Smooth muscle cell (in vitro differentiated cells): ENCODE measurements around the gene VTCN1. TPM values are rescaled to one million over a fixed set of nuclear protein-coding genes. Genes with fewer than 3 reads are reported as not detected.

Experiments
- DNase-seq: peaks from one replicate; lab custom pipeline; 2025; ENCODE audit not compliant: unreplicated experiment; lab: John Stamatoyannopoulos, UW
- H2AFZ ChIP-seq: fragments of 200-600 bp; sonication (generic); 2 replicates; pipeline ENCODE4 v1.6.0; 2016; ENCODE audit warnings: antibody characterized with exemption, low read depth, mild to moderate bottlenecking
- H3F3A ChIP-seq: fragments of 200-600 bp; sonication (generic); 2 replicates; pipeline ENCODE4 v1.6.0; 2017; ENCODE audit warnings: antibody characterized with exemption, low read depth
- H3K27ac ChIP-seq: fragments of 200-600 bp; sonication (generic); 2 replicates; pipeline ENCODE4 v1.5.1; 2016; ENCODE audit warnings: low read depth, mild to moderate bottlenecking
- H3K27me3 ChIP-seq: fragments of 200-600 bp; sonication (generic); 2 replicates; pipeline ENCODE4 v1.6.1; 2016; ENCODE audit warnings: low read depth, mild to moderate bottlenecking
- H3K36me3 ChIP-seq: fragments of 200-600 bp; sonication (generic); 2 replicates; pipeline ENCODE4 v1.5.1; 2016; ENCODE audit warnings: low read depth
- H3K4me1 ChIP-seq: fragments of 200-600 bp; sonication (generic); 2 replicates; pipeline ENCODE4 v1.5.1; 2016; ENCODE audit warnings: low read depth
- H3K4me2 ChIP-seq: fragments of 200-600 bp; sonication (generic); 2 replicates; pipeline ENCODE4 v1.6.0; 2016; ENCODE audit warnings: mild to moderate bottlenecking
- H3K4me3 ChIP-seq: fragments of 200-600 bp; sonication (generic); 2 replicates; pipeline ENCODE4 v1.5.1; 2016; ENCODE audit warnings: mild to moderate bottlenecking
- H3K79me2 ChIP-seq: fragments of 200-600 bp; sonication (generic); 2 replicates; pipeline ENCODE4 v1.6.0; 2016; ENCODE audit warnings: low read depth, mild to moderate bottlenecking
- H3K9ac ChIP-seq: fragments of 200-600 bp; sonication (generic); 2 replicates; pipeline ENCODE4 v1.6.0; 2016; ENCODE audit warnings: low read depth
- H3K9me3 ChIP-seq: fragments of 200-600 bp; sonication (generic); replicated peaks from 2 replicates; pipeline ENCODE4 v1.5.1; 2016; ENCODE audit warnings: low read depth
- H4K20me1 ChIP-seq: fragments of 200-600 bp; sonication (generic); 2 replicates; pipeline ENCODE4 v1.6.0; 2016; ENCODE audit warnings: low read depth
- CTCF ChIP-seq: fragments of 200-600 bp; sonication (generic); IDR thresholded peaks from 2 replicates; pipeline ENCODE4 v1.5.1; 2017; ENCODE audit warnings: borderline replicate concordance, mild to moderate bottlenecking, antibody characterized with exemption; ENCODE audit not compliant: insufficient read depth, poor library complexity, severe bottlenecking
- WGBS: methylation state at CpG from one replicate; pipeline ENCODE4 v1.1.7; 2016; ENCODE audit warnings: low lambda C conversion rate; 5-methylcytosine and 5-hydroxymethylcytosine counted together
- polyA plus RNA-seq: library from polyadenylated mRNA; unstranded; fragments of >200 nt; fragmentation: Nextera tagmentation; extraction: Ambion mirVana; gene quantifications from 2 replicates; pipeline ENCODE4 v1.2.1, GENCODE V29; 2016
- total RNA-seq: library from RNA; depleted of rRNA; stranded (reverse); fragments of >200 nt; gene quantifications from 2 replicates; pipeline ENCODE4 v1.2.3, GENCODE V29; 2014

Gene VTCN1
- total and polyA plus RNA-seq, 2 experiments from 2014 or later = 7.1 to 33.0 TPM

DNA sequence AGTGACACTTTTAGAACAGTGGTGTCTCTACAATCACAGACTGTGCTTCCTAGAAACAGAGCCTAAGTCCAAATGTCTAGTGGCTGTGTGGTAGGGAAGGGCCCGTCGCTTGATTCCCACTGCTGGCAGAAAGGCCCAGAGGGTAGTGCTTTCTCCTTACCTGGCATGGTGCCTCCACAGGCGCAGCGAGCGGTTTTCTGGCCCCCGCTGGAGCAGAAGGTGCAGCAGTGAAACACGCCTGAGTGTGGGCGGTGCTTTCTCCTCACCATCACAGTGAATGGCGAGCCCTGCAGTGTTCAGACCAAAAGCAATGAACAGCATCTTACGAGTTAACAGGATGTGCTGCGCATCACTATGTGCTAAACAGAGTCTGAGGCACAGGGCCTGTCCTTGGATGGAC is 97.5 kb downstream of the VTCN1 start:
- Histone ChIP-seq H3K9me3 (no peaks in the 10 kb centered on the region), H3K4me3 (no peak overlapping the region), H3K27ac (no peak overlapping the region), H2AFZ (no peak overlapping the region), H4K20me1 (no peaks in the 10 kb centered on the region), H3K9ac (no peak overlapping the region), H3F3A (no peaks in the 10 kb centered on the region), H3K36me3 (no peaks in the 10 kb centered on the region), H3K27me3 (no peaks in the 10 kb centered on the region), H3K4me2 (no peak overlapping the region), H3K79me2 (no peaks in the 10 kb centered on the region), H3K4me1 (no peaks in the 10 kb centered on the region)
- 98% methylated on average over 11 of the region's 11 CpGs for WGBS
- no peak for DNase-seq
- TF ChIP-seq CTCF = no peak

DNA sequence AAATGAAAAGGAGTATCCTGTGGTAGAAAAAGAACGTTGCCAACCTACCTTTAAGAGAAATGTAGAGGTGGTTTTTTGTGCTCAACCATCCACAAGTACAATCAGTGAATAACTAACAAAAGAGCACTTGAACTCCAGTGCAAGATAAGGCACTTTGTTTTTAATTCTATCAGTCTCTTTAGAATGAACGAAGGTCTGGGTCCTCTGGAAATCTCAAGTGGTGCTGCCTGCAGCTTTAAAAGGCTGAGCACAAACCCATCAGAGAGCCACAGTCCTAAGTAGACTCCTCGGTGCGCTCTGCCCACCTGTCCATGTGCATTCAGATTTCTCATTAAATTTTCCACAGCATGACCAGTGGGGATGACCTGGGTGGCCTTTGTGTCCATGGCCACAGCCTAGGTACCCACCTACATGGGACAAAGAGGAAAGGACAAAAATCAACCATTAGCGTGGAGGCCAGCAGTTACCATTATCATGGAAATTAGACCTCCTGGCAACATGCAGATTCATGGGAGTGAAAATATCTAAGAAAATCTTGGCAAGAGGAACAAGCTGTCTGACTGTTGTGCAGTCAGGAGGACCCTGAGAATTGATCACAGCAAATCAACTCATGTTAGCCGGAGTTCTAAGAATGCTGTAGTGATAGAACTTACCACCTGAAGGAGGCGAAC is 98.5 kb downstream of the VTCN1 start:
- H3K27ac ChIP-seq = no peak overlapping the region
- no peaks in the 10 kb centered on the region for H3K36me3 ChIP-seq
- 95% methylated on average over 7 of the region's 7 CpGs for WGBS
- no peak overlapping the region for H3K4me3 ChIP-seq
- TF ChIP-seq CTCF = no peak
- H3K27me3 ChIP-seq = no peaks in the 10 kb centered on the region
- H2AFZ ChIP-seq = no peak overlapping the region
- H3K4me1 ChIP-seq = no peaks in the 10 kb centered on the region
- H3F3A ChIP-seq = no peaks in the 10 kb centered on the region
- H4K20me1 ChIP-seq = no peaks in the 10 kb centered on the region
- DNase-seq = no peak
- no peaks in the 10 kb centered on the region for H3K79me2 ChIP-seq
- no peak overlapping the region for H3K9ac ChIP-seq
- no peak overlapping the region for H3K4me2 ChIP-seq
- H3K9me3 ChIP-seq = no peaks in the 10 kb centered on the region

DNA sequence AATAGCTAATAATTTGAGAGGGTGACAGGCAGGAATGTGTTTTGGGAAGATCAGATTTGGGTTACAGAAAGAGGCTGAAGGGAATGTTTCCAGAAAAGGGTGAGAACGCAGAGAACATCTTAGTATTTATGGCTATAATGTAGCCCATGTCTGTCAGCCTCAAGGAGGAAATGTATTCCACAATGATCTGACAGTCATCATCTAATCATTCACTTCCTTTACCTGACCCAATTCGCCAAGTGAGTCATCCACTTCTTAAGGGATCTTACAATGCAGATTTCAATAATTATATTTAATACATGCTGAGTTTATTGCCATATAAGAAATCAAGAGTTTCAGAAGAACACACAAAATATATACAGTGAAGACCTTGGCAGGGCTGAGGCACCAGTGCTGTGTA is 100.0 kb downstream of the VTCN1 start:
- Histone ChIP-seq H3K9ac (no peak overlapping the region), H4K20me1 (no peaks in the 10 kb centered on the region), H3F3A (no peaks in the 10 kb centered on the region), H3K4me3 (no peak overlapping the region), H2AFZ (no peak overlapping the region), H3K79me2 (no peaks in the 10 kb centered on the region), H3K36me3 (no peaks in the 10 kb centered on the region), H3K4me2 (no peak overlapping the region), H3K4me1 (no peaks in the 10 kb centered on the region), H3K9me3 (no peaks in the 10 kb centered on the region), H3K27ac (no peak overlapping the region), H3K27me3 (no peaks in the 10 kb centered on the region)
- DNase-seq = no peak
- TF ChIP-seq CTCF = no peak
- 88% methylated on average over 2 of the region's 2 CpGs for WGBS

- TF ChIP-seq CTCF = no peak
- H3K27me3 ChIP-seq = no peaks in the 10 kb centered on the region
- 91% methylated on average over 2 of the region's 2 CpGs for WGBS
Observed at GRCh38 chr1:117107364-117107763, 103.4 kb downstream of the VTCN1 start.

More at GRCh38 chr1:117107364-117107763, 103.4 kb downstream of the VTCN1 start:
- Histone ChIP-seq H3K27ac (no peak overlapping the region), H2AFZ (no peak overlapping the region), H3K9me3 (no peaks in the 10 kb centered on the region), H4K20me1 (no peaks in the 10 kb centered on the region), H3F3A (no peaks in the 10 kb centered on the region), H3K4me2 (no peak overlapping the region), H3K4me3 (no peak overlapping the region), H3K9ac (no peak overlapping the region), H3K36me3 (no peaks in the 10 kb centered on the region), H3K79me2 (no peaks in the 10 kb centered on the region), H3K4me1 (no peaks in the 10 kb centered on the region)
- no peak for DNase-seq
